GM18907 (cell line): ENCODE data around the gene MERTK.

Source experiments
- ATAC-seq: cut with Tn5 transposase; IDR thresholded peaks from one replicate; pipeline ENCODE4 v1.9.1; 2021; ENCODE audit warnings: mild to moderate bottlenecking, moderate library complexity; ENCODE audit not compliant: unreplicated experiment

MERTK gene

DNA sequence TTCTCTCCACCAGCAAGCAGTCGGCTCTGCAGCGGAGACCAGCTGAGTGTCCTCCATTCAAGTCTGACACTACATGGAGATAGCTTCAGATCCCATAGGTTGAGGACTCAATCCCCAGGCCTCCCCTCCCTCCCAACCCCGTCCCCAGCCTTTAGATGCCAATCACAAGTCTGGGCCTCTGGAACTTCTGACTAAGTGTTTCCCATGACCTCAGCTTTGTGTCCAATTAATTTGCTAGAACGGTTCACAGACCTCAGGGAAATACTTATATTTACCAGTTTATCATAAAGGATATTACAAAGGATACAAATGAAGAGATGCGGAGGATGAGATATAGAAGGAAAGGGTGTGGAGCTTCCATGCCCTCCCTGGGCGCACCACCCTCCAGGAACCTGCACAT, 77.4 kb downstream of the MERTK start:
- ATAC-seq, result no peak

DNA sequence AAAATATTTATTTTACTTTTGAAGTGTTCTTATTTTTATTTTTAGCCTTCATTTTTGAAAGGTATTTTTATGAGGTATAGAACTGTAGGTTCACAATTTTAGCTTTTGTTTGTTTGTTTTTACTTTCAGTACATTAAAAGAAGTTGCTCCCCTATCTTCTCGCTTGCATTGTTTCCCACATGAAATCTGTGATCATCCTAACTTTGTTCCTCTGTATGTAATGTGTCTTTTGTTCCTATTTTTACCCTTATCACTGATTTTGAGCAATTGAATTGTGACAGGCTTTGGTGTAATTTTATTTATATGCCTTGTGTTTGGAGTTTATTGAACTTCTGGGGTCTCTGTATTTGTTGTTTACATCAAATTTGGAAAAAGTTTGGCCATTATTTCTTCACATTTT, 78.8 kb downstream of the MERTK start:
- no peak for ATAC-seq

DNA sequence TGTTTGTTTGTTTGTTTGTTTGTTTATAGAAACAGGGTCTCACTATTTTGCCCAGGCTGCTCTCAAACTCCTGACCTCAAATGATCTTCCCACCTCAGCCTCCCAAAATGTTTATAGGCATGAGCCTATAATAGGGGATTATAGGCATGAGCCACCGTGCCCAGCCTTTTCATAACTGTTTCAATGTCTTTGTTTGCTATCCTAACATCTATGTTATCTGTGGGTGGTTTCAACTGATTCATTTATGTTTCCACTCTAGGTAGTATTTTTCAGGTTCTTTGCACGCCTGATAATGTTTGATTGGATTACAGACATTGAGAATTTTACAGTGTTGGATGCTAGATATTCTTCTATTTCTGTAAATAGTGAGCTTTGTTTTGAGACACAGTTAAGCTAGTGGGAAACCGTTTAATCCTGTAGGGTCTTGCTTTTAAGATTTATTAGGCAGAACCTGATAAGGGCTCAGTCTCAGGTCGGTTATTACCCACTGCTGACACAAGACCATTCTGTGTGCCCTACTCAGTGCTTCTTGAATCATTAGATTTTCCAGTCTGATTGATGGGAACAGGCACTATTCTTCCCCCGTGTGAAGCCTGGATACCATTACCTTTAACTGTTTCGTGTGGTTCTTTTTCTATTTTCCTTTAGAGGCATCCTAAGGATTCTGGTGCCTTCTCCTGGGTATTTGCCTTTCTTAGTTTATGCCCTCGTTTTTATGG, 80.2 kb downstream of the MERTK start:
- ATAC-seq, result no peak

DNA sequence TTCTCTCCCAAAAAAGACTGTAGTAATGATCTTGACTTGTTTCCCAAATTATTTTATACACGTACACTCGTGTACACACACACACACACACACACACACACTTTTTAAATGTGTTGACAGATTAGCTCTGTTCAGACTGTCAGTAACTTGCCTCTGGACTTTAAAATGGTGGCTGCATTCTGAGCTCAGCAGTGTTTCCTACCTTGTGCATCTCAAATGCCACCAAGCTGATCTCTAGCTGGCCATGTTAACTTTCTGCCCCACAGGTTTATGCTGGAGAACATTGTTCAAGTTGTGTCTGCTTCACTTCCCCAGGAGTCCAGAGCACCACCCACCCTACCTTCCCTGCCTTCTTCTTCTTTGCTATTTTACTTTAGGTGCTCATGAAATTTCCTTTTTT, 83.3 kb downstream of the MERTK start:
- no peak for ATAC-seq

DNA sequence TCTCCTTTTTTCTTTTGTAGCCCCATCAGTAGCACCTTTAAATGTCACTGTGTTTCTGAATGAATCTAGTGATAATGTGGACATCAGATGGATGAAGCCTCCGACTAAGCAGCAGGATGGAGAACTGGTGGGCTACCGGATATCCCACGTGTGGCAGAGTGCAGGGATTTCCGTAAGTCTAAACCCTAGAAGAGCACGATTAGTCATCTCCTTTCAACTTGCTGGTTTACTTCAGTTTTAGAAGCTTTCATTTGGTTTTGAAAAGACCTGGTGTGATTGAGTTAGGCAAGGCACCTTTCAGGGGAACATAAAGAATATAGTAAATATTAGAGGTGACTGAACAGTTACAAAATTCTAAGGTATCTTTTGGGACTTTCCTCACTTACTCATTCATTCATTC, 84.4 kb downstream of the MERTK start:
- ATAC-seq, result no peak

DNA sequence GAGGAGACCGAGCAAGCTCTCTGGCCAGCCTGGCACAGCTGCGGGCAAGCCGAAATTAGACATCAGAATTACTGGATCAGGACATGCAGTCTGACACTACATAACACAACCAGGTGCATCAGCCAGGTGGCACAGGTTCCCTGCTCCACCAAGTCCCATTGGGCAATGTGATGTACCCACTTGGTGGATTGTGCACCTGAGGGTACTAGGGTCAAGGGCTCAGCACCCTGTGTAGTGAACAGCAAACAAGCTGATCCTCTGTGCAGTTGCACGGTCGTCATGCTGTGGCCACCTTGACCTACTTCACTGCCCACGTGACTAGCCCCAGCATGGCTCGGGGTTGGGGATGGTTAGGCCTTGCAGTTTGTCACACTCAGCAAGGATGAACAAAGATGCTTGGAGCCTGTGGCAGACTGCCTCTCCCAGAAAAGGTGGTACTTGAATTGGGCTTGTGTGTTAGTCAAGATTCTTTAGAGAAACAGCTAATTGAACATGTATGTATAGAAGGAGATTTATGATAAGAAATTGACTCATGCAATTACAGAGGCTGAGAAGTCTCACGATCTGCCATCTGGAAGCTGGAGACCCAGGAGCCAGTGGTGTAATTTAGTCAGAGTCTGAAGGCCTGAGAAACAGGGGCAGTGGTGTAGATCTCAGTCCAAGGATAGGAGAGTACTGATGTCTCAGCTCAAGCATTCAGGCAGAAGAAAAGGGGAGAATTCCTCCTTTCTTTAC, 85.2 kb downstream of the MERTK start:
- ATAC-seq, result no peak

DNA sequence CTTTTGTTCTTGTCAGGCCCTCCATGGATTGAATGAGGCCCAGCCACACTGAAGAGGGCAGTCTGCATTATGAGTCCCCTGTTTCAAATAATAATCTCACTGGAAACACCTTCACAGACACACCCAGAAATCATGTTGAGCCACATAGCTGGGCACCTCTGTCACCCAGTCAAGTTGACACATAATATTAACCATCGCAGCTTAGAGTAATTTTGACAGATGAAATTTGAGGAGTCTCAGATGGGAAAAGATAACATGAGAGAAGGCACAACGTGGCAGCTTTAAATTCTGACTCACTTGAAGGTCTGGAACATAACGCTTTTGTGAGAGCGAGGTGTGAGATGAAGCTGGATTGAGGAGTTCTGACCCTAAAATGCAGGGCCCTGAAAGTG, 85.8 kb downstream of the MERTK start:
- no peak for ATAC-seq

DNA sequence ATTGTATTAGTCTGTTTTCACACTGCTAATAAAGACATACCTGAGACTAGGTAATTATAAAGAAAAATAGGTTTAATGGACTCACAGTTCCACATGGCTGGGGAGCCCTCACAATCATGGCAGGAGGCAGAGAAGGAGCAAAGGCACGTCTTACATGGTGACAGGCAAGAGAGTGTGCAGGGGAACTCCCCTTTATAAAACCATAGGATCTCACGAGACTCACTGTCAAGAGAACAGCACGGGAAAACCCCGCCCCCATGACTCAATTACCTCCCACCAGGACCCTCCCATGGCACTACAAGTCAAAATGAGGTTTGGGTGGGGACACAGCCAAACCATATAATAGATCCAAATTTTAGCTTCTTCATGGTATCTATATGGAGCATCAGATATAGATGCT, 87.1 kb downstream of the MERTK start:
- ATAC-seq, result no peak

DNA sequence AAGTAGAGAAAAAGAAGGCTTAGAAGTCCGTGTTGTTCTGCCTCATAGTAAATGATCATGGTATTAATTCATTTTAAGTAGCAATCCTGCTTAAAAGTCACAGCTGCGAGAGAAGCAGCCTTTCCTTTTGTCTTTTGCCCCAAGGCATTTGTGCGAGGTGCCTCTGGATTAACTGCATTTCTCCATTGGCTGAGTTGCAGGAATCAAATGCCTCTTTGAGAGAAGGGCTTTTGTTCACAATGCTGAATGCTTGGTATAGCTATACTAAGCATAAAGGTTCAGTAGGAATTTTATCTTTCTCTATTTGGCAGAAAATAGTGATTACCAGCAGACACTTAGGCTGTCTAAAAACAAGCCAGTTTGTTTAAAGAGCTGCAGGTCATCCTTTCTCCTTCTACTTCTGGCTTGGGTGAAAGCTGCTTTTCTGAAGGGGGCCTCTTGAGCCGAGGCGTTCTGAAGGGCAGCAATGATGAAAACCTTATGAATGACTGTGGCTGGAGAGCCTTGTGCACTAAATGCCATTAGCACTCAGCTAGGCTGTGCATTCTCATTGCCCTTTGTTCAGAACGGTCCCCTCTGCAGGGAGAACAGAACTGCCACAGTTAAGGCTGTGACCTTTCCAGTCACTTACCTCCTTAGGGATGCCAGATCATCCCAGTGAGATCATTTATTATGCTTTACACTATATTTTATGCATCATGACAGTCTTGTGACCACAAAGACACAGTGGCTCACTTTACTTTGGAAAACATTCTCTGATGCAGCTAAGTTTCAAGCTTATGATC, 87.9 kb downstream of the MERTK start:
- ATAC-seq, result no peak

DNA sequence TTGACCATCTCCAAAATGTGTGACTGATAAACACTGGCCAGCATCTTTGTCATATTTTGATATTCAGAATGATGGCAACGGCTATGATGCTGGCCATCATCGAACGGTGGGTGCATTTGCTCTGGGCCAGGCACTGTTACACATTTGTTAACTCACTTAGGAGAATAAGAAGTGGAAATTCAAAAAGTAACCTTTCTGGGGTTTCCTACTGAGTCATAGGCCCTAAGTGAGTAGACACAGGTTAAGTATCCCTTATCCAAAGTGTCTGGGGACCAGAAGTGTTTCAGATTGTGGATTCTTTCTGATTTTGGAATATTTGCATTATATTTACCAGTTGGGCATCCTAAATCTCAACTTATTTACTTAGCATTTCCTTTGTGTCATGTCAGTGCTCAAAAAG, 92.0 kb downstream of the MERTK start:
- no peak for ATAC-seq

DNA sequence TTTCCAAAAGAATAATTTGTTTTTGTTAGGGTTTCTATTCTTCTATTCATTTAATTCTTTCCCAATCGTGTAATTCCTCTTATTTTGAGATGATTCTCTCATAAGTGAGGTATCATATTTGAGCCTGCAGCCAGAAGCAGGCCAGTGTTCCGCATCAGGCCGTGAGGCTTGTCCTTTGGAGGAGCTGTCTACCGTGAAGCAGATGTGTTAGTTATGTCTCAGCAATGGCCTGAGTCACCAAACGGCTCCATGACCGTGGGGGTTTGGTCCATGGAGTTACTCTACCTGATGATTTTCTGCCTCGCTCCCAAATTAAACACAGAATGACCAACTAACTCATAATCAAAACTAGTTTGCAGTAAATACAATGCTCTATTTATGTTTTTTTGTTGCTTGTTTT, 92.4 kb downstream of the MERTK start:
- no peak for ATAC-seq

DNA sequence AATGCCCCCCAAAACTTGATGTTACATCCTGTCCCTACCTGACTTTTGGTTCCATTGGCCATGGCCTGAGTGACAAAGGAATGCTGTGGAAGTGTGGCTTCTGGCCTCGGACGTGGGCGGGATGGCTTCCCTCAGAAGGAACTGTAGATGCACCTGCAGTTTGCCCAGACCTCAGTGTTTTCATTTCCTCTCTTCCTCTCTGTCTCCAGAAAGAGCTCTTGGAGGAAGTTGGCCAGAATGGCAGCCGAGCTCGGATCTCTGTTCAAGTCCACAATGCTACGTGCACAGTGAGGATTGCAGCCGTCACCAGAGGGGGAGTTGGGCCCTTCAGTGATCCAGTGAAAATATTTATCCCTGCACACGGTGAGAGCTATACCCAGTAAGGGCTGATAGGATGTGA, 95.6 kb downstream of the MERTK start:
- no peak for ATAC-seq

DNA sequence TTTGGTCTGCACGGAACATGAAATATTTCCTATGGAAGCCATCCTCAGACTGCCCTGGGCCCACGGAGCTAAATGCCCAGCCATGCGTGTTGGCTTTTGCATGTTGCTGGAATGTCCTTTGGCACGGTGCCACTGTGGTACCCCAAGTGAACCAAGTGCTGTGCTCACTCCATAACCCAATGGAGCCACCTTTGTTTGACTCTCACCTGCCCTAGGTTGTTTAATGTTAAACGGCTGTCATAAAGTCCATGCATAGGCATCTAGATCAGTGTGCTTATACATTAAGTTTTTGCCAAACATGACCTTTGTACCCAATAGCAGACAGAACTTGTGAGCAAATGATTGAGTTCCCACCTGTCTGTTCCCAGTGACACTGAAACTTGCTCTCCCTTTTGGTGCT, 96.7 kb downstream of the MERTK start:
- ATAC-seq, result no peak

DNA sequence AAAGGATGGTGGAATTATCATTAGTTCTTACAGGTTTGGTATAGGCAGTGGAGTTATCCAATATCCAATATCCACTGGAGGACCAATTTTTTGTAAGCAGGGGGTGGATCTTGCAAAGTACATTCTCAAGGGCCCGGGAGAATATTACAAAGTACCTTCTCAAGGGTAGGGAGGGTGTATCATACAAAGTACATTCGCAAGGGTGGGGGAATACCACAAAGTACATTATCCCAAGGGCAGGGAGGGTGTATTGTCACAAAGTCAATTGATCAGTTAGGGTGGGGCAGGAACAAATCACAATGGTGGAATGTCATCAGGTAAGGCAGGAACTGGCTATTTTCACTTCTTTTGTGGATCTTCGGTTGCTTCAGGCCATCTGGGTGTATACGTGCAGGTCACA, 101.4 kb downstream of the MERTK start:
- no peak for ATAC-seq

DNA sequence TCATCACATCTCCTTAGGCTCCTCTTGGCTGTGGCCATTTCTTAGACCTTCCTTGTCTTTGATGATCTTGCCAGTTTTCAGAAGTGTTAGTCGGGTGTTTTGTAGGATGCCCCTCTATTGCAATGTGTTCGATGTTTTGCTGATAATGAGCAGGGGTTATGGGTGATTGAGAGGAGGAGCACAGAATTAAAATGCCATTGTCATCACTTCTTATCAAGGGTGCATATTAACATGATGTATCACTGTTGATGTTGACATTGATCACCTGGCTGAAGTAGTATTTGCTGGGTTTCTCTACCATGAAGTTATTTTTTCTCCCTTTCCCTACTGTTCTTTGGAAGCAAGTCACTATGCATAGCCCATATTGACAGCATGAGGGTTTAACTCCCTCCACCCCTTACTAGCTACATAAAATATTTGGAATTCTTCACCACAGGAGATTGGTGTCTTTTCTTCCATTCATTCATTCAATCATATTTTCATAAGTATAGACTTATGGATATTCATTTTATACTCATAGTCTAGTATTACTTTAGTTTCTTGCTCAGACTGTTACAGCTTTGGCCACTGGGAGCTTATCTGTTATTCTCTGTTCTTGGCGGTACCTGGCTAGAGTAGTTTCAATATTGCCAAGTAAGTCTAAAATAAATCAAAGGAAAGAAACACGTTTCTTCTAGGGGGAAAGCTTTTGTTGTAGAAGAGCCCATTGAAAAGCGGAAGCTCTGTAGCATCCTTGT, 102.2 kb downstream of the MERTK start:
- no peak for ATAC-seq

DNA sequence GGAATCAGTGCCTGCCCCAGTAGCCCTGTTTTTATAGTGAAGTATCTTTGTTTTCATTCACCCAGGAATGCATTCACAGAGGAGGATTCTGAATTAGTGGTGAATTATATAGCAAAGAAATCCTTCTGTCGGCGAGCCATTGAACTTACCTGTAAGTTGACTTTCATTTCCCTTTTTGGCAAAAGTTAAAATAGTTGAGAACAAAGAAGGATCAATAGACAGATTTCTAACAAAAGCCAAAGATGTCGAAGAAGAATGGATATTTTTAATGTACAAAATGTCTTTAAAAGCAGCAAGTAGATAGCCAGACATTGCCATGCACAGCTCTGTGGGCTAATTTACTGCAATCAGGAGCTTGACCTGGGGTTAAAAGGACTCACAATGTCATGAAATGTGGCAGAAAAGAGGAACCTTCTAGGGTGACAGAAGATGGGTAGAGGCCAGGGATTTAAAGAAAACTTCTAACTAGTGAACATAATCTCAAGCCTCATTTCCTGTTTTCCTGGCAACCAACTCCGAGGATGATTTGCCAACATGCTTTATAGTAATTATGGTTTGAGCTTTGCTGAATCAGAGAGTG, 102.8 kb downstream of the MERTK start:
- ATAC-seq, result peak; percentile 49

DNA sequence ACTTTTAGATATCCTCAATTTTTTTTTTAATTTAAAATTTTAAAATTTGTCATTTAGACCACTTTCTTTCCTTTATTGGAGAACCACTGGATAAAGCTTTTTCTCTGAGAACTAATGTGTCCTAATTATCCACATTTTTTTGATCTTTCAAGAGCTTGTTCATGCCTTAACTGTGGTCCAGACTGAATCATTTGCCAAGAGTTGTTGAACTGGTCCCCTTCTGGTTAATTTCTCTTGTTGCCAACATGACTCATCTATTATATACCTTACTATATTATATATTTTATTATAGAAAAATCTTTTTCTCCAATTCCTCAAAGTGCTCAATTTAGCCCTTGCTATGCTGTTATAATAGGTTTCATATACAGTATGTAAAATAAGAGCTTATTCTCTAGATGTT, 103.5 kb downstream of the MERTK start:
- no peak for ATAC-seq

DNA sequence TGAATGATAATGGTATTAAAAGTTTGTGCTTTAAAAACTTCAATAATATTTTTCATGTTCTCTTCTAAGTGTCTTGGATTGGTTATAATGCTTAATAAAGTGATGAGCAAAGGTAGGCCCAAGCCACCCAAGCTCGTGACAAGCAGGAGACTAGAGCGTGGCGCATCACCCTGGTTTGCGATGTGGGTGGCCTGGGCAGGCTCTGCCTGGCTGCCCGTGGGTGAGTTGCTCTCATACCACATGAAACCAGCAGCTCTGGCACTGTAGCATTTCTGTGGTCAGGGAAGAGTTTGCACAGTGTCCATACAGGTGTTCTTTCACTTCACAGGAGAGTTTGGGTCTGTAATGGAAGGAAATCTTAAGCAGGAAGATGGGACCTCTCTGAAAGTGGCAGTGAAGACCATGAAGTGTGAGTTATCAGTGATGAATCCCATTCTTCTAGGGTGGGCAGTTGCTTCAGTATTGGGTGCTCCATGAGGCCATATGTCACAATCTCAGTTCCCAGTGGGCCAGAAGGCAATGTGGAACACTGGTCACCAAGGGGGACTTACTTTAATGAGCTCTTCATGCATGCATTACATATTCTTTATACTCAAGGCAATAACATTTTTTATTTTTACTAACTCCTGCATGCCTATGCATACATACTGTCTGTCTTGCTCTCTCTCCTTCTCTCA, 105.3 kb downstream of the MERTK start:
- ATAC-seq, result peak; percentile 10

DNA sequence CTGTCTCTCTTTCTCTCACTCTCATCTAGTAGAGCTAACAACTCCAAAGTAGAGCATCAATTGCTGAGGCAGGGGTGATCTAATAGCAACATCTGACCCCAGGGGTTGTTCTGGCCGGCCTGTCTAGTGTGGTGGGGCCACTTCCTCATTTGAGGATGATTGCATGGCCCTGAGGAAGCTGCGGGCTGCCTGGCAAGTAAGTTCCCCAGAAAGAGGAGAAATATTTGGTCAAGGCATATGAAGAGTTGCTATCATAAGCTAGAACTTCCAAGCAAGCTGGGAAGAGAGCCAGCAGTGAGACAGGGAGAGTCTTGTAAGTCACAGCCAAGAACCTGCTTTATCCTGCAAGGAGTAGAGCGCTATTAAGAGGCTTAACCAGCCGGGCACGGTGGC, 105.8 kb downstream of the MERTK start:
- peak; percentile 59 for ATAC-seq

DNA sequence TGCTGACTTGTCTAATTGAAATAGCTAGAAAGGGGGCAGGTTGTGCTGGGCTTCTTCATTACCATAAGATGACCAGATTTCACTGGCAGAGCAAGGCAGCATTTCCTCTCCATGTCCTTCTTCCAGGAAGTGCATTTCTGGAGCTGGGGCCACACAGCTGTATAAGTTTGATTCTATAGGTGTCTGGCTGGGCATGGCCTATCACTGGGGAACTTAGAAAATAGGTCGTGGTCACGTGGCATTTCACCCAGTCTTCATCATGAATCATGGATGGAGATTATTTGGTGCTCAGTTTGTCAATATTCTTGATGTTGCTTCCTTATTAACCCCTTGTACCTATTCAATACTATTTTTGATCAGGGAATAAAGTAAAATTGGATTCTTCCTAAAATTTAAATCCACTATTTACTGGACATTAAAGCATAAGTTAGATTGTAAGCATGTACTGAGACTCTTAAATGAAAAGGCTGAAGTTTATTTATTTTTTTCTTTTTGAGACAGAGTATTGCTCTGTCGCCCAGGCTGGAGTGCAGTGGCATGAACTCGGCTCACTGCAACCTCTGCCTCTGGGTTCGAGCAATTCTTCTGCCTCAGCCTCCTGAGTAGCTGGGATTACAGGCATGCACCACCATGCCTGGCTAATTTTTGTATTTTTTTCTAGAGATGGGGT, 107.1 kb downstream of the MERTK start:
- ATAC-seq, result no peak
